ENCODE data around the gene GLS. TPM values are rescaled to one million over a fixed set of nuclear protein-coding genes. Genes with fewer than 3 reads are reported as not detected.

The GLS gene
- total and polyA plus RNA-seq, 9 of the 15 experiments (the other 6 are each of a cell fraction or from before 2014, with no cell fraction given): 13.7 to 77.5 (median 48.2) TPM

- TF ChIP-seq ATF1 (CRISPR knock-in tag; IDR thresholded peaks at IDR 0.05) (no peak), ATF1 (tag; IDR thresholded peaks at IDR 0.05) (peak; percentile 76), HMG20A (CRISPR knock-in tag; conservative IDR thresholded peaks at IDR 0.05) (no peak), MBD1 (CRISPR knock-in tag; IDR thresholded peaks at IDR 0.05) (no peak), MEF2D (tag; conservative IDR thresholded peaks at IDR 0.05; ENCODE audit: low read depth) (no peak), MGA (IDR thresholded peaks at IDR 0.05) (peak; percentile 96), POLR2H (tag; IDR thresholded peaks at IDR 0.05; ENCODE audit: low read depth) (peak; percentile 69), NCOA1 (IDR thresholded peaks at IDR 0.05; ENCODE audit: low read depth) (no peak), SP2 (IDR thresholded peaks at IDR 0.05; ENCODE audit: extremely low read depth, low read depth, low read length, poor library complexity, severe bottlenecking) (peak; percentile 12), GTF2E2 (tag; IDR thresholded peaks at IDR 0.05) (peak; percentile 74), BCL6 (CRISPR knock-in tag; IDR thresholded peaks at IDR 0.05) (no peak), COPS2 (conservative IDR thresholded peaks at IDR 0.05) (no peak), STAT5A (IDR thresholded peaks at IDR 0.05; ENCODE audit: borderline replicate concordance, low read length) (no peak; the same call in 1 of the 2 replicates), MIER1 (IDR thresholded peaks at IDR 0.05; ENCODE audit: low read depth) (no peak), TARDBP (IDR thresholded peaks at IDR 0.05) (no peak), MTA2 (IDR thresholded peaks at IDR 0.05; ENCODE audit: low read depth) (no peak), KLF10 (CRISPR knock-in tag; IDR thresholded peaks at IDR 0.05) (no peak), FOSL1 (tag; conservative IDR thresholded peaks at IDR 0.05) (no peak)
Measured at GRCh38 chr2:191013932-191014652, 133.5 kb downstream of the GLS start, which contains the start of gene STAT1 (continued).

Measured in K562 (cell line).